Kidney epithelial cell (primary cell): ENCODE data around the gene IGF2R. TPM values are rescaled to one million over a fixed set of nuclear protein-coding genes. Genes with fewer than 3 reads are reported as not detected.

ENCODE experiments used
- DNase-seq: peaks from one replicate; pipeline ENCODE4 v3.0.0-alpha.2; 2010; ENCODE audit warnings: low read depth
- H3K27me3 ChIP-seq: 2 replicates; pipeline ENCODE4 v1.6.0; 2011; ENCODE audit warnings: low read length; ENCODE audit not compliant: control insufficient read depth, insufficient read depth
- H3K36me3 ChIP-seq: 2 replicates; pipeline ENCODE4 v1.5.1; 2011; ENCODE audit warnings: low read length; ENCODE audit not compliant: control insufficient read depth, insufficient read depth
- H3K4me3 ChIP-seq: 2 replicates; pipeline ENCODE4 v1.5.1; 2011; ENCODE audit warnings: low read depth, mild to moderate bottlenecking, control low read depth, low read length
- total RNA-seq: library from RNA; depleted of rRNA; stranded (reverse); fragments of >200 nt; gene quantifications from 2 replicates; pipeline ENCODE4 v1.2.3, GENCODE V29; 2015
- TF ChIP-seq, protein P1 (sequence below): IDR thresholded peaks from 2 replicates; pipeline ENCODE4 v1.5.1; 2011; ENCODE audit warnings: mild to moderate bottlenecking, moderate library complexity, low read length, control low read depth, inconsistent platforms; ENCODE audit not compliant: insufficient read depth, poor library complexity, severe bottlenecking

The IGF2R gene
- total RNA-seq, 1 donor from 2014 or later, result 251 TPM

GRCh38 chr6:160116411-160116810, 147.5 kb downstream of the IGF2R start:
- Histone ChIP-seq H3K4me3 (no peak overlapping the region), H3K27me3 (no peaks in the 10 kb centered on the region), H3K36me3 (no peaks in the 10 kb centered on the region)
- DNase-seq, result no peak
- TF ChIP-seq, protein P1, sequence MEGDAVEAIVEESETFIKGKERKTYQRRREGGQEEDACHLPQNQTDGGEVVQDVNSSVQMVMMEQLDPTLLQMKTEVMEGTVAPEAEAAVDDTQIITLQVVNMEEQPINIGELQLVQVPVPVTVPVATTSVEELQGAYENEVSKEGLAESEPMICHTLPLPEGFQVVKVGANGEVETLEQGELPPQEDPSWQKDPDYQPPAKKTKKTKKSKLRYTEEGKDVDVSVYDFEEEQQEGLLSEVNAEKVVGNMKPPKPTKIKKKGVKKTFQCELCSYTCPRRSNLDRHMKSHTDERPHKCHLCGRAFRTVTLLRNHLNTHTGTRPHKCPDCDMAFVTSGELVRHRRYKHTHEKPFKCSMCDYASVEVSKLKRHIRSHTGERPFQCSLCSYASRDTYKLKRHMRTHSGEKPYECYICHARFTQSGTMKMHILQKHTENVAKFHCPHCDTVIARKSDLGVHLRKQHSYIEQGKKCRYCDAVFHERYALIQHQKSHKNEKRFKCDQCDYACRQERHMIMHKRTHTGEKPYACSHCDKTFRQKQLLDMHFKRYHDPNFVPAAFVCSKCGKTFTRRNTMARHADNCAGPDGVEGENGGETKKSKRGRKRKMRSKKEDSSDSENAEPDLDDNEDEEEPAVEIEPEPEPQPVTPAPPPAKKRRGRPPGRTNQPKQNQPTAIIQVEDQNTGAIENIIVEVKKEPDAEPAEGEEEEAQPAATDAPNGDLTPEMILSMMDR, result no peak

DNA sequence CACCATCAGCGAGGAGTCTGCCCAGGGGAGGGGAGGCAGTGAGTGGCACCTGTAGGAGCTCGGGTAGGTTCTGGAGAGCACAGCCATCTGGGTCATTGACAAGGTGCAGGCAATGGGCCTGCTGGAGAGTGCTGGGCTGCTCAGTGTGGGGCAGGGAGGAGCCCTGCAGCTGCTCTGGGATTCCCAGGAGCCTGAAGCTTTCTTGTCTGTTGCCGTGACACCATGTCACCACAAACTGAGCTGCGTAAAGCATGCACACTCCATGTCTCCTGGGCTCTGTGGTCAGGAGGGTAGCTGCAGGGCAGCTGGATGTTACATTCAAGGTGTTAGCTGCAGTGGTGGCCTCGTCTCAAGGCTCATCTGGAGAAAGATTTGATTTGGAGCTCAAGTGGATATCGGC, 148.3 kb downstream of the IGF2R start:
- Histone ChIP-seq H3K27me3 (no peaks in the 10 kb centered on the region), H3K36me3 (no peaks in the 10 kb centered on the region), H3K4me3 (no peak overlapping the region)
- no peak for DNase-seq
- TF ChIP-seq, protein P1, result no peak

DNA sequence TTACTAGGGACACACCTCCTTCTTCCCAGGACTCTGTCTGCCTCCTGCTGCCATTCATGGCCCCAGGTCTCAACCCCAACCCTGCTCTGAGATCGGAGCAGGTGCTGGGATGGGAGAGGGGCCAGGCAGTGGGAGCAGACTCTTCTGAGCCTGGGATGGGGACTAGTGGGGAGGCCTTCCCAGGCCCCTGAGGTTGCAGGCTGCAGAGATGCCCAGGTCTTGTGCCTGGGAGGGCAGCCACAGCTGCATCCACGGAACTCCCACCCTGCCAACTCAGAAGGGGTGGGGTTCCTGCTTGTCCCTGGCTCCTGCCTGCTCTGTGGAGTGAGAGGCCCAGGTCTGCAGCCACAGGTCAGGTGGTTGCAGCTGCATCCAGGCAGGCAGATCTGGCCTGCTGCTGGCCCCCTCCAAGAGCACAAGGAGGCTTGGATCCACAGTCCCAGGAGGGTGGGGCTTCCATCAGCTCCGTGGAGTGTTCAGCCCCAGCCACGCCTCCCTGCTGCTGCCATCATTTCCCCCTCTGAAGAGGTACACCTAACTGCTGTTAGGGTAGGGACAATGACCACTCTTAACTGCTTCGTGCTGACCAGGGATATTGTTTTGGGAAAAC, 149.8 kb downstream of the IGF2R start:
- no peaks in the 10 kb centered on the region for H3K27me3 ChIP-seq
- no peaks in the 10 kb centered on the region for H3K36me3 ChIP-seq
- no peak overlapping the region for H3K4me3 ChIP-seq
- no peak for DNase-seq
- TF ChIP-seq, protein P1, result no peak

- DNase-seq, result no peak
- TF ChIP-seq, protein P1, result no peak
- no peak overlapping the region for H3K4me3 ChIP-seq
- H3K36me3 ChIP-seq, result no peaks in the 10 kb centered on the region
- no peaks in the 10 kb centered on the region for H3K27me3 ChIP-seq
These were observed 151.2 kb downstream of the IGF2R start for GRCh38 chr6:160120087-160120486.

- TF ChIP-seq, protein P1, result no peak
- Histone ChIP-seq H3K36me3 (no peaks in the 10 kb centered on the region), H3K27me3 (no peaks in the 10 kb centered on the region), H3K4me3 (no peak within 1 kb of the TSS)
- DNase-seq, result no peak
These were observed 152.7 kb downstream of the IGF2R start, which contains the start of gene SLC22A1 for GRCh38 chr6:160121558-160121957. TSS of gene SLC22A1 (plus strand) at chr6:160121815. CDS start at chr6:160121936, 121 bp downstream.

- Histone ChIP-seq H3K4me3 (no peak overlapping the region), H3K36me3 (no peaks in the 10 kb centered on the region), H3K27me3 (no peaks in the 10 kb centered on the region)
- no peak for DNase-seq
- TF ChIP-seq, protein P1, result no peak
These were observed 153.1 kb downstream of the IGF2R start for GRCh38 chr6:160121981-160122380.
